K562 (cell line): ENCODE data around the gene HAT1. TPM values are rescaled to one million over a fixed set of nuclear protein-coding genes. Genes with fewer than 3 reads are reported as not detected.

Experiments
- ATF1 ChIP-seq, 2 experiments: fragments of 450-650 bp in 1 of 2; IDR thresholded peaks; 2 replicates each; pipeline ENCODE4 v1.6.1; 2016; ENCODE audit warnings: missing compliant biosample characterization in 1 of 2, missing genetic modification characterization in 1 of 2
- C11orf30 ChIP-seq: fragments of 450-650 bp; IDR thresholded peaks from 2 replicates; pipeline ENCODE4 v1.6.1; 2016; ENCODE audit warnings: low read depth, mild to moderate bottlenecking
- CC2D1A ChIP-seq: fragments of 450-650 bp; IDR thresholded peaks from 2 replicates; pipeline ENCODE4 v1.6.1; 2017; ENCODE audit warnings: mild to moderate bottlenecking
- CEBPB ChIP-seq: fragments of 450-650 bp; IDR thresholded peaks from 2 replicates; pipeline ENCODE4 v1.6.1; 2016; ENCODE audit warnings: missing genetic modification characterization, missing compliant biosample characterization
- CHD4 ChIP-seq: fragments of 200-600 bp; sonication (generic); IDR thresholded peaks from 3 replicates; pipeline ENCODE4 v1.6.1; 2012; ENCODE audit warnings: low read depth, mild to moderate bottlenecking, mixed read lengths, low read length, inconsistent platforms; ENCODE audit not compliant: insufficient read depth, insufficient replicate concordance, poor library complexity, severe bottlenecking
- CREBBP ChIP-seq: IDR thresholded peaks from one replicate; pipeline ENCODE4 v1.6.1; 2012; ENCODE audit warnings: low read depth, mild to moderate bottlenecking, control low read depth, inconsistent platforms, low read length
- E2F6 ChIP-seq, 2 experiments: IDR thresholded peaks; 2 replicates each; pipeline ENCODE4 v1.6.1; 2011; ENCODE audit warnings: borderline replicate concordance in 1 of 2, control low read depth in 1 of 2, low read depth in 1 of 2, low read length in 1 of 2, mild to moderate bottlenecking in 1 of 2, mixed read lengths in 1 of 2, moderate library complexity in 1 of 2; ENCODE audit not compliant: insufficient read depth in 1 of 2, insufficient read length in 1 of 2, poor library complexity in 1 of 2, severe bottlenecking in 1 of 2; ENCODE audit errors: extremely low read depth in 1 of 2
- HDAC3 ChIP-seq: fragments of 450-650 bp; IDR thresholded peaks from 2 replicates; pipeline ENCODE4 v1.6.1; 2018; ENCODE audit warnings: borderline replicate concordance, mild to moderate bottlenecking, moderate library complexity; ENCODE audit not compliant: partially characterized antibody
- HNRNPH1 ChIP-seq: fragments of 200-400 bp; formaldehyde crosslinking; optimal IDR thresholded peaks from 2 replicates; pipeline ENCODE3; 2017; ENCODE audit warnings: low read depth, mild to moderate bottlenecking, low read length, moderate library complexity
- KDM1A ChIP-seq, 2 experiments: fragments of 450-650 bp; IDR thresholded peaks; 2 replicates each; pipeline ENCODE4 v1.6.1; 2016; ENCODE audit warnings: mild to moderate bottlenecking in 2 of 2
- MNT ChIP-seq, 2 experiments: fragments of 450-650 bp; conservative IDR thresholded peaks; 2 replicates each; pipeline ENCODE4 v1.6.1; 2017; ENCODE audit warnings: mild to moderate bottlenecking in 2 of 2, moderate library complexity in 2 of 2
- MXI1 ChIP-seq: IDR thresholded peaks from 2 replicates; pipeline ENCODE4 v1.6.1; 2011; ENCODE audit warnings: low read depth, mild to moderate bottlenecking, improper control_type of control experiment, low read length
- NCOA1 ChIP-seq: fragments of 450-650 bp; IDR thresholded peaks from 2 replicates; pipeline ENCODE4 v1.6.1; 2016; ENCODE audit warnings: low read depth
- NR2F6 ChIP-seq: fragments of 450-650 bp; formaldehyde crosslinking; IDR thresholded peaks from 2 replicates; pipeline ENCODE4 v1.4.0; 2020; ENCODE audit warnings: mild to moderate bottlenecking
- PTRF ChIP-seq: fragments of 450-650 bp; IDR thresholded peaks from 2 replicates; pipeline ENCODE4 v1.6.1; 2016; ENCODE audit warnings: mild to moderate bottlenecking, missing genetic modification characterization, missing compliant biosample characterization
- SFPQ ChIP-seq: fragments of 200-400 bp; formaldehyde crosslinking; IDR thresholded peaks from 2 replicates; pipeline ENCODE4 v1.6.1; 2017; ENCODE audit warnings: mild to moderate bottlenecking, low read depth, low read length, moderate library complexity
- SMARCC2 ChIP-seq: fragments of 450-650 bp; IDR thresholded peaks from 2 replicates; pipeline ENCODE4 v1.6.1; 2017; ENCODE audit warnings: antibody characterized with exemption, moderate library complexity, mild to moderate bottlenecking, low read depth
- SMARCE1 ChIP-seq: fragments of 450-650 bp; IDR thresholded peaks from 2 replicates; pipeline ENCODE4 v1.7.1; 2016; ENCODE audit warnings: mild to moderate bottlenecking
- ZBTB26 ChIP-seq: fragments of 450-650 bp; formaldehyde crosslinking; IDR thresholded peaks from 2 replicates; pipeline ENCODE4 v1.4.0; 2022; ENCODE audit warnings: missing genetic modification characterization
- ZNF511 ChIP-seq: sonication (generic); formaldehyde crosslinking; IDR thresholded peaks from 2 replicates; pipeline ENCODE4 v1.8.0; 2022; ENCODE audit warnings: mild to moderate bottlenecking, missing genetic modification reagents
- polyA plus RNA-seq, 8 experiments: library from polyadenylated mRNA; depleted of rRNA in 4 of 8; stranded (reverse) in 5 of 8; unstranded in 3 of 8; fragments of >200 nt; fragmentation: Nextera tagmentation in 2 of 8; fragmentation: Illumina TruSeq in 1 of 8; extraction: Ambion mirVana in 2 of 8; extraction: Trizol in 1 of 8; gene quantifications; 2 replicates each; pipeline versions ENCODE4 v1.2.1 to v1.2.3, GENCODE V29; 2011 to 2014; ENCODE audit warnings: inconsistent platforms in 1 of 8, missing spikeins in 1 of 8
- total RNA-seq, 7 experiments: library from RNA; depleted of rRNA in 6 of 7; stranded (reverse); fragments of >200 nt in 6 of 7; fragmentation: Illumina TruSeq in 2 of 7; extraction: Trizol in 2 of 7; gene quantifications; 2 replicates each; pipeline versions ENCODE4 v1.2.1 to v1.2.3, GENCODE V29; 2011 to 2021; ENCODE audit warnings: low replicate concordance in 1 of 7

The HAT1 gene
- total and polyA plus RNA-seq, 9 of the 15 experiments (the other 6 are each of a cell fraction or from before 2014, with no cell fraction given), result 125 to 384 (median 244) TPM

- TF ChIP-seq MNT (conservative IDR thresholded peaks at IDR 0.05), result peak; percentile 98 to 99
- TF ChIP-seq KDM1A (IDR thresholded peaks at IDR 0.05), result 0 out of 4 replicates have a peak, but pooled peaks of 1 of the 2 experiments have one; percentile 9
- TF ChIP-seq CHD4, result no peak
- TF ChIP-seq SMARCC2, result no peak
- peak; percentile 94 to 97 for TF ChIP-seq E2F6 (IDR thresholded peaks at IDR 0.05; ENCODE audit: borderline replicate concordance in 1 of 2, extremely low read depth in 1 of 2, insufficient read depth in 1 of 2, insufficient read length in 1 of 2, low read depth in 1 of 2, low read length in 1 of 2, poor library complexity in 1 of 2, severe bottlenecking in 1 of 2)
- no peak for TF ChIP-seq ATF1 (CRISPR knock-in tag; IDR thresholded peaks at IDR 0.05)
- peak; percentile 93 for TF ChIP-seq ATF1 (tag; IDR thresholded peaks at IDR 0.05)
- TF ChIP-seq CEBPB (tag), result peak; percentile 89
- peak; percentile 13; the same call in 1 of the 2 replicates for TF ChIP-seq SMARCE1
- TF ChIP-seq NCOA1, result peak; percentile 49; the same call in 1 of the 2 replicates
- TF ChIP-seq ZBTB26, result 0 out of 2 replicates have a peak, but pooled peaks have one; percentile 15
- TF ChIP-seq PTRF (tag), result no peak
- TF ChIP-seq ZNF511 (CRISPR knock-in tag), result peak; percentile 94
- 0 out of 2 replicates have a peak, but pooled peaks have one; percentile 42 for TF ChIP-seq NR2F6 (CRISPR knock-in tag)
- TF ChIP-seq MXI1, result peak; percentile 82
- TF ChIP-seq SFPQ, result no peak
- TF ChIP-seq CREBBP, result no peak
- no peak for TF ChIP-seq HNRNPH1
- TF ChIP-seq HDAC3, result peak; percentile 68
- peak; percentile 97 for TF ChIP-seq C11orf30
- TF ChIP-seq CC2D1A, result 0 out of 2 replicates have a peak, but pooled peaks have one; percentile 17
Measured at GRCh38 chr2:171999604-172000469, 77.6 kb downstream of the HAT1 start, which contains the start of gene METAP1D (continued).
